HG02623 (cell line): ENCODE measurements around the gene LMTK2.

Source experiments
- ATAC-seq: cut with Tn5 transposase; IDR thresholded peaks from one replicate; pipeline ENCODE4 v1.9.1; 2021; ENCODE audit warnings: moderate library complexity; ENCODE audit not compliant: unreplicated experiment

The LMTK2 gene

GRCh38 chr7:98256431-98256830 lies 149.8 kb downstream of the LMTK2 start:
- ATAC-seq: no peak

- no peak for ATAC-seq
Observed at GRCh38 chr7:98257701-98258100, 151.0 kb downstream of the LMTK2 start.
